Glutamatergic neuron (in vitro differentiated cells): ENCODE data around the gene KIF25. TPM values are rescaled to one million over a fixed set of nuclear protein-coding genes. Genes with fewer than 3 reads are reported as not detected.

Source experiments
- DNase-seq: peaks from one replicate; pipeline ENCODE4 v3.0.0; 2022
- H3K27ac Mint-ChIP-seq: one replicate; pipeline ENCODE4 v1.8.0; 2020; ENCODE audit warnings: mild to moderate bottlenecking, mixed read lengths, inconsistent platforms; ENCODE audit not compliant: unreplicated experiment
- H3K27me3 Mint-ChIP-seq: one replicate; pipeline ENCODE4 v1.8.0; 2020; ENCODE audit warnings: mild to moderate bottlenecking, moderate library complexity, mixed read lengths, inconsistent platforms; ENCODE audit not compliant: unreplicated experiment
- H3K36me3 Mint-ChIP-seq: one replicate; pipeline ENCODE4 v1.8.0; 2020; ENCODE audit warnings: mild to moderate bottlenecking, mixed read lengths, inconsistent platforms; ENCODE audit not compliant: unreplicated experiment
- H3K4me1 Mint-ChIP-seq: one replicate; pipeline ENCODE4 v1.8.0; 2020; ENCODE audit warnings: mild to moderate bottlenecking, low read depth, mixed read lengths, inconsistent platforms; ENCODE audit not compliant: unreplicated experiment
- H3K4me3 Mint-ChIP-seq: one replicate; pipeline ENCODE4 v1.8.0; 2020; ENCODE audit warnings: mild to moderate bottlenecking, mixed read lengths, inconsistent platforms; ENCODE audit not compliant: unreplicated experiment
- H3K9me3 Mint-ChIP-seq: one replicate; pipeline ENCODE4 v1.8.0; 2020; ENCODE audit warnings: mild to moderate bottlenecking, moderate library complexity, mixed read lengths, inconsistent platforms; ENCODE audit not compliant: unreplicated experiment
- total RNA-seq: library from RNA; stranded (reverse); fragmentation: NEBNext Ultra II Directional; extraction: Animal tissue kit (Norgen Biotek cat#: 25700); gene quantifications from one replicate; pipeline ENCODE4 v1.2.1, GENCODE V29; 2021; ENCODE audit not compliant: unreplicated experiment
- TF ChIP-seq, protein P1 (sequence below): fragments of 200-600 bp; sonication (generic); IDR thresholded peaks from one replicate; pipeline ENCODE4 v1.5.0; 2021; ENCODE audit not compliant: partially characterized antibody, unreplicated experiment

The KIF25 gene
- total RNA-seq, 1 donor from 2014 or later = not detected

DNA sequence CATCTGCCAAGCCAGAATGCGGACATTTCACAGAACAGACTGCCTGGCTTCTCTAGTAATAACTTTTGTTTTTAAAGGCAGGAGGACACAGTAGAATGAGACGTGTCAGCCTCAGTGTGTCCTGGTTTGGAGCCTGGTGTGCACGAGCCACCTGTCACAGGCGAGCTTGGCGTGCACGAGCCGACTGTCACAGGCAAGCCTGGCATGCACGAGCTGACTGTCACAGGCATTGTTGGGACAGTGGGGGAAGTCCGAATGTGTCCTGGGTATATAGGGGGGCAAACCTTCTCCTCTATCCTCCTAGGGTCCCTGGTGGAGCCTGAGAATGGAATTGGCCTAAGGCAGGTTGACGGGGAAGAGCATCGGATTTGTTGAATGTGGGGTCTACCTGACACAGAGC, 7.5 kb downstream of the KIF25 start:
- Mint-ChIP-seq H3K9me3 (peaks cover 7% of the 10 kb centered on the region), H3K4me1 (no peaks in the 10 kb centered on the region), H3K27ac (peak overlapping the region; percentile 16), H3K4me3 (no peak overlapping the region), H3K27me3 (no peaks in the 10 kb centered on the region), H3K36me3 (peaks cover 22% of the 10 kb centered on the region)
- no peak for DNase-seq
- TF ChIP-seq, protein P1, sequence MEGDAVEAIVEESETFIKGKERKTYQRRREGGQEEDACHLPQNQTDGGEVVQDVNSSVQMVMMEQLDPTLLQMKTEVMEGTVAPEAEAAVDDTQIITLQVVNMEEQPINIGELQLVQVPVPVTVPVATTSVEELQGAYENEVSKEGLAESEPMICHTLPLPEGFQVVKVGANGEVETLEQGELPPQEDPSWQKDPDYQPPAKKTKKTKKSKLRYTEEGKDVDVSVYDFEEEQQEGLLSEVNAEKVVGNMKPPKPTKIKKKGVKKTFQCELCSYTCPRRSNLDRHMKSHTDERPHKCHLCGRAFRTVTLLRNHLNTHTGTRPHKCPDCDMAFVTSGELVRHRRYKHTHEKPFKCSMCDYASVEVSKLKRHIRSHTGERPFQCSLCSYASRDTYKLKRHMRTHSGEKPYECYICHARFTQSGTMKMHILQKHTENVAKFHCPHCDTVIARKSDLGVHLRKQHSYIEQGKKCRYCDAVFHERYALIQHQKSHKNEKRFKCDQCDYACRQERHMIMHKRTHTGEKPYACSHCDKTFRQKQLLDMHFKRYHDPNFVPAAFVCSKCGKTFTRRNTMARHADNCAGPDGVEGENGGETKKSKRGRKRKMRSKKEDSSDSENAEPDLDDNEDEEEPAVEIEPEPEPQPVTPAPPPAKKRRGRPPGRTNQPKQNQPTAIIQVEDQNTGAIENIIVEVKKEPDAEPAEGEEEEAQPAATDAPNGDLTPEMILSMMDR = no peak

DNA sequence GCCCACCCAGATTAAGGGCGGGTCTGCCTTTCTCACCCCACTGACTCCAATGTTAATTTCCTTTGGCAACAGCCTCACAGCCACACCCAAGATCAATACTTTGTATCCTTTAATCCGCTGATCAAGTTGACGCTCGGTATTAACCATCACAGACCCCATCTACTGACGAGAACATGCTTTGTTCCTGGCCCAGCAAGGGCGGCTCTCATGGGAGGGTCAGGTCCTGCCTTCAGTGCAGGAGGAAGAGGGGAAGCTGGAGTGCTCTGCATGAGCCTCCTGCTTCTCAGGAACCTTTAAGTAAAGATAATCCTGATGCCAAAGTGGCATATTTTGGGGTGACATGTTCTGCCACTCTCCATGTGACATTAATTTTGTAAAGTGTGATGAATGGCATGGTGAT, 8.3 kb downstream of the KIF25 start:
- TF ChIP-seq, protein P1 = no peak
- Mint-ChIP-seq H3K4me1 (no peaks in the 10 kb centered on the region), H3K4me3 (no peak overlapping the region), H3K36me3 (peaks cover 29% of the 10 kb centered on the region), H3K27me3 (no peaks in the 10 kb centered on the region), H3K27ac (no peak overlapping the region), H3K9me3 (peaks cover 7% of the 10 kb centered on the region)
- DNase-seq = no peak

DNA sequence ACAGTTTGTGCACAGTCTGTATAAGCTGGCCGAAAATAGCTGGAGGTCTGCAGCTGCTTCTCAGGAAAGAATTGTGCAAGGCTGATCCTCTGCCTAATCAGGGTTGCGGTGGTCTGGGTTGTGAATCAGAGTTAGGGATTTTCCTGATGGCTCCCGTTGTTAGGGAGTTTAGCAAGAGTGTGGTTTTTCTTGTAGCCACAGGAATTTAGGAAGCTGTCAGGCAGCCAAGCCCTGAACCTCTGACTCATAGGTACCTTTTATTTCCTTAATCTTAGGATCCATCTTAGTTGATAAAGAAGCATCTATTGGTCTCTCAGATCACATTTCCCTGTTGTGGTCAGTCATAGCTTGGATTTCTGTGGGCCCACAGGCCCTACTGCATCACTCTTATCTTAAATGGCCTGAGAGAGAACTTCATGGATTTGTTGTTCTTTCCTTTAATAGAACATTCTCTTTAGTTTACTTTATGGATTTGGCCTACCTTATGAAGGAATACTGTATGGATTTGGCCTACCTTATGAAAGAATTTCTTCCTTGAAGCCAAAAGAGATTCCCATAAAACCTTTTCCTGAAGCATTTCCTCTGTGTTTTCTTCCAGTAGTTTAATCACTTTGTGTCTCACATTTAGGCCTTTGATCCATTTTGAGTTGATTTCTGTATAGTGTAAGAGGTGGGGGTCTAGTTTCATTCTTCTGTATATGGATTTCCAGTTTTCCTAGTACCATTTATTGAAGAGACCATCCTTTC, 10.3 kb downstream of the KIF25 start:
- no peak for DNase-seq
- no peak overlapping the region for H3K4me3 Mint-ChIP-seq
- no peak overlapping the region for H3K27ac Mint-ChIP-seq
- no peaks in the 10 kb centered on the region for H3K4me1 Mint-ChIP-seq
- H3K36me3 Mint-ChIP-seq = peaks cover 43% of the 10 kb centered on the region
- no peaks in the 10 kb centered on the region for H3K27me3 Mint-ChIP-seq
- H3K9me3 Mint-ChIP-seq = peaks cover 7% of the 10 kb centered on the region
- TF ChIP-seq, protein P1 = no peak

DNA sequence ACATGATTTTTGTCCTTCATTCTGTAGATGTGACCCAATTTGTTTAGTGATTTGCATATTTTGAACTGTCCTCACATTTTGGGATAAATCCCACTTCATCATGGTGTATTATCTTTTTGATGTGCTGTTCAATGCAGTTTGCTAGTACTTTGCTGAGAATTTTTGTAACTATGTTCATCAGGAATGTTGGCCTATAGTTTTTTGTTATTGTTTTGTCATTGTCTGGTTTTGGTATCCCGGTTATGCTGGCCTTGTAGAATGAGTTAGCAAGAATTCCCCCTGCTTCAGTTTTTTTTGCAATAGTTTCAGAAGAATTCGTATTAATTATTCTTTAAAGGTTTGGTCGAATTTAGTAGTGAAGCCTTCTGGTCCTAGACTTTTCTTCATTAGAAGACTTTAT, 11.9 kb downstream of the KIF25 start:
- Mint-ChIP-seq H3K4me3 (no peak overlapping the region), H3K9me3 (peaks cover 9% of the 10 kb centered on the region), H3K27me3 (no peaks in the 10 kb centered on the region), H3K4me1 (no peaks in the 10 kb centered on the region), H3K36me3 (peaks cover 41% of the 10 kb centered on the region), H3K27ac (no peak overlapping the region)
- TF ChIP-seq, protein P1 = no peak
- DNase-seq = no peak

DNA sequence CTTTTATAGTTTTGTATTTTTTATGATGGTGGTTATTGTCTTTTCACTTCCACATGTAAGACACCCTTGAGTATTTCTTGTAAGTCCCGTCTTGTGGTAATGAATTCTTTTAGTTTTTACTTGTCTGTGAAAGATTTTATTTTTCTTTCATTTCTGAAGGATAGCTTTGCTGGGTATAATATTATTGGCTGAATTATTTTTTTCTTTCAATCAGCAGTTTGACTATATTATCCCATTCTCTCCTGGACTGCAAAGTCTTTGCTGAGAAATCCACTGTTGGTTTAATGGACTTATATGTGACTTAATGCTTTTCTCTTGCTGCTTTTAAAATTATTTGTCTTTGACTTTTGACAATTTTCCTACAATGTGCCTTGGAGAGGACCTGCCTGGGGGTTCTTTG, 13.8 kb downstream of the KIF25 start:
- Mint-ChIP-seq H3K4me1 (no peaks in the 10 kb centered on the region), H3K9me3 (peaks cover 4% of the 10 kb centered on the region), H3K36me3 (peaks cover 33% of the 10 kb centered on the region), H3K27me3 (no peaks in the 10 kb centered on the region), H3K4me3 (no peak overlapping the region), H3K27ac (no peak overlapping the region)
- TF ChIP-seq, protein P1 = no peak
- no peak for DNase-seq
